H1 (cell line): ENCODE results near the gene CRYBG3. TPM values are rescaled to one million over a fixed set of nuclear protein-coding genes. Genes with fewer than 3 reads are reported as not detected.

ENCODE experiments used
- CTCF ChIA-PET: fragments of 300-600 bp; sonication (Branson Sonifier 250); formaldehyde crosslinking; loops from one replicate; lab custom pipeline; 2021; ENCODE audit not compliant: partially characterized antibody; lab: Charles Lee
- POLR2A ChIA-PET: fragments of 300-600 bp; sonication (Branson Sonifier 250); formaldehyde crosslinking; loops from one replicate; lab custom pipeline; 2021; ENCODE audit warnings: inconsistent platforms; ENCODE audit not compliant: partially characterized antibody; lab: Charles Lee
- DNase-seq, 2 experiments: peaks; one replicate each; pipeline versions ENCODE4 v3.0.0 to v3.0.0-alpha.2; 2010 to 2022; ENCODE audit warnings: low spot score in 2 of 2, low read depth in 1 of 2, mixed read lengths in 1 of 2
- FAIRE-seq: peaks from 2 replicates; lab custom pipeline; 2011; peaks lifted over from hg19 to GRCh38; lab: Jason Lieb, UNC
- H2AFZ ChIP-seq: 2 replicates; pipeline ENCODE4 v1.8.1; 2012; ENCODE audit warnings: low read length, inconsistent platforms
- H2AK5ac ChIP-seq: 2 replicates; pipeline ENCODE4 v1.6.1; 2013; ENCODE audit warnings: low read depth, low read length
- H2BK120ac ChIP-seq: replicated peaks from 2 replicates; pipeline ENCODE3; 2013; ENCODE audit warnings: low read depth, low read length, inconsistent platforms
- H2BK12ac ChIP-seq: 2 replicates; pipeline ENCODE4 v1.6.1; 2013; ENCODE audit warnings: low read depth, low read length
- H2BK15ac ChIP-seq: 2 replicates; pipeline ENCODE4 v1.6.1; 2013; ENCODE audit warnings: low read length
- H2BK20ac ChIP-seq: 2 replicates; pipeline ENCODE4 v1.6.1; 2013; ENCODE audit warnings: low read length
- H2BK5ac ChIP-seq: 2 replicates; pipeline ENCODE4 v1.6.1; 2013; ENCODE audit warnings: low read depth, low read length
- H3K14ac ChIP-seq: 2 replicates; pipeline ENCODE4 v1.6.1; 2013; ENCODE audit warnings: inconsistent platforms; ENCODE audit not compliant: insufficient read length
- H3K18ac ChIP-seq: 2 replicates; pipeline ENCODE4 v1.6.1; 2013; ENCODE audit warnings: low read length; ENCODE audit errors: extremely low read depth
- H3K23ac ChIP-seq: 2 replicates; pipeline ENCODE4 v1.6.1; 2013; ENCODE audit warnings: inconsistent platforms; ENCODE audit not compliant: insufficient read length
- H3K23me2 ChIP-seq: 2 replicates; pipeline ENCODE4 v1.6.1; 2013; ENCODE audit warnings: low read depth, low read length
- H3K27ac ChIP-seq: 2 replicates; pipeline ENCODE4 v1.6.1; 2011; ENCODE audit warnings: low read depth, low read length, inconsistent platforms
- H3K27me3 ChIP-seq, 4 experiments: replicated peaks in 1 of 4; 1 replicate in 1 of 4; 2 replicates in 3 of 4; pipeline versions ENCODE4 v1.6.1 to v1.8.1; 2011 to 2013; ENCODE audit warnings: low read length in 3 of 4, mild to moderate bottlenecking in 3 of 4, inconsistent platforms in 2 of 4, mixed read lengths in 2 of 4, moderate library complexity in 1 of 4; ENCODE audit not compliant: control insufficient read depth in 3 of 4, insufficient read depth in 3 of 4; ENCODE audit errors: extremely low read depth in 1 of 4
- H3K36me3 ChIP-seq, 4 experiments: 2 replicates each; pipeline versions ENCODE4 v1.6.1 to v1.8.1; 2011 to 2013; ENCODE audit warnings: mild to moderate bottlenecking in 4 of 4, low read length in 3 of 4, moderate library complexity in 2 of 4, control low read depth in 1 of 4, inconsistent platforms in 1 of 4; ENCODE audit not compliant: insufficient read depth in 4 of 4, control insufficient read depth in 2 of 4
- H3K4ac ChIP-seq: replicated peaks from 2 replicates; pipeline ENCODE3; 2013; ENCODE audit warnings: low read length, low read depth, mixed read lengths, inconsistent platforms; ENCODE audit not compliant: insufficient read length
- H3K4me1 ChIP-seq, 4 experiments: replicated peaks in 1 of 4; 1 replicate in 1 of 4; 2 replicates in 3 of 4; pipeline versions ENCODE4 v1.6.1 to v1.8.1; 2011 to 2013; ENCODE audit warnings: low read length in 3 of 4, inconsistent platforms in 2 of 4, mixed read lengths in 1 of 4; ENCODE audit not compliant: insufficient read depth in 4 of 4, control insufficient read depth in 3 of 4
- H3K4me2 ChIP-seq, 2 experiments: 2 replicates each; pipeline versions ENCODE4 v1.6.1 to v1.8.1; 2011 to 2013; ENCODE audit warnings: low read depth in 2 of 2, low read length in 2 of 2, control low read depth in 1 of 2, inconsistent platforms in 1 of 2, mild to moderate bottlenecking in 1 of 2; ENCODE audit not compliant: insufficient read depth in 1 of 2
- H3K4me3 ChIP-seq, 4 experiments: fragments of 200-600, 300-600 bp in 1 of 4; sonication (generic), shearing (Covaris generic), sonication (Bioruptor Twin) in 1 of 4; 2 replicates each; pipeline versions ENCODE4 v1.5.1 to v1.8.1; 2011 to 2016; ENCODE audit warnings: low read length in 4 of 4, low read depth in 3 of 4, control low read depth in 2 of 4, inconsistent platforms in 2 of 4, mild to moderate bottlenecking in 2 of 4, mixed read lengths in 1 of 4, moderate library complexity in 1 of 4; ENCODE audit not compliant: insufficient read depth in 2 of 4; ENCODE audit errors: extremely low read depth in 1 of 4
- H3K56ac ChIP-seq: replicated peaks from 2 replicates; pipeline ENCODE3; 2013; ENCODE audit warnings: low read depth, mild to moderate bottlenecking, mixed read lengths, low read length, inconsistent platforms; ENCODE audit not compliant: insufficient read length
- H3K79me1 ChIP-seq: 2 replicates; pipeline ENCODE4 v1.6.1; 2013; ENCODE audit warnings: low read depth, low read length, control low read depth
- H3K79me2 ChIP-seq, 2 experiments: 2 replicates each; pipeline versions ENCODE4 v1.6.1 to v1.8.1; 2012 to 2013; ENCODE audit warnings: low read length in 2 of 2, mild to moderate bottlenecking in 2 of 2, inconsistent platforms in 1 of 2; ENCODE audit not compliant: insufficient read depth in 2 of 2, control insufficient read depth in 1 of 2
- H3K9ac ChIP-seq, 4 experiments: replicated peaks in 1 of 4; 1 replicate in 1 of 4; 2 replicates in 3 of 4; pipeline versions ENCODE4 v1.6.1 to v1.8.1; 2011 to 2013; ENCODE audit warnings: low read depth in 3 of 4, low read length in 3 of 4, control low read depth in 2 of 4, mild to moderate bottlenecking in 2 of 4, moderate library complexity in 2 of 4, inconsistent platforms in 1 of 4; ENCODE audit errors: extremely low read depth in 1 of 4
- H3K9me3 ChIP-seq, 2 experiments: 2 replicates each; pipeline versions ENCODE4 v1.6.1 to v1.8.1; 2012 to 2013; ENCODE audit warnings: mild to moderate bottlenecking in 2 of 2, moderate library complexity in 2 of 2, control low read depth in 1 of 2, inconsistent platforms in 1 of 2, low read depth in 1 of 2, low read length in 1 of 2, mixed read lengths in 1 of 2; ENCODE audit not compliant: insufficient read depth in 2 of 2
- H4K20me1 ChIP-seq, 2 experiments: replicated peaks in 1 of 2; 2 replicates each; pipeline versions ENCODE3 to v1.8.1; 2011 to 2013; ENCODE audit warnings: inconsistent platforms in 2 of 2, low read length in 2 of 2, mild to moderate bottlenecking in 1 of 2; ENCODE audit not compliant: insufficient read depth in 2 of 2, control insufficient read depth in 1 of 2
- H4K5ac ChIP-seq: 2 replicates; pipeline ENCODE4 v1.6.1; 2013; ENCODE audit warnings: low read length, low read depth, mixed read lengths, inconsistent platforms; ENCODE audit not compliant: insufficient read length
- H4K8ac ChIP-seq: 2 replicates; pipeline ENCODE4 v1.8.0; 2013; ENCODE audit warnings: mild to moderate bottlenecking, moderate library complexity, low read length, inconsistent platforms; ENCODE audit not compliant: insufficient read depth; ENCODE audit errors: extremely low read depth
- H4K91ac ChIP-seq: replicated peaks from 2 replicates; pipeline ENCODE3; 2013; ENCODE audit warnings: low read length, mixed read lengths, inconsistent platforms; ENCODE audit not compliant: insufficient read length
- ATF3 ChIP-seq: IDR thresholded peaks from 2 replicates; pipeline ENCODE4 v1.6.1; 2011; ENCODE audit warnings: low read depth, mild to moderate bottlenecking, low read length; ENCODE audit not compliant: insufficient read depth
- TCF12 ChIP-seq: IDR thresholded peaks from 2 replicates; pipeline ENCODE4 v1.6.1; 2011; ENCODE audit warnings: low read depth, mild to moderate bottlenecking, low read length
- polyA plus RNA-seq, 7 experiments: library from polyadenylated mRNA; depleted of rRNA in 3 of 7; stranded (reverse) in 5 of 7; unstranded in 2 of 7; fragments of >200 nt in 5 of 7; fragments of 200-250 nt in 2 of 7; gene quantifications; 1 replicate in 5 of 7; 2 replicates in 1 of 7; 4 replicates in 1 of 7; pipeline versions ENCODE4 v1.2.1 to v1.2.3, GENCODE V29; 2011 to 2013; ENCODE audit warnings: missing spikeins in 2 of 7, mixed read lengths in 2 of 7
- total RNA-seq: library from RNA; stranded (reverse); fragmentation: NEBNext Ultra II Directional; extraction: Animal tissue kit (Norgen Biotek cat#: 25700); gene quantifications from 2 replicates; pipeline ENCODE4 v1.2.1, GENCODE V29; 2021

The CRYBG3 gene
- total and polyA plus RNA-seq, 2 of the 8 experiments (the other 6 are each of a cell fraction or from before 2014, with no cell fraction given), result 2.1 to 8.0 TPM

GRCh38 chr3:97899331-97899730 is 77.5 kb downstream of the CRYBG3 start:
- H3K79me2 ChIP-seq, result no peaks in the 10 kb centered on the region
- POLR2A ChIA-PET, result no interaction called here

More at GRCh38 chr3:97899331-97899730, 77.5 kb downstream of the CRYBG3 start:
- H2BK12ac ChIP-seq, result no peak overlapping the region
- H3K9ac ChIP-seq, result no peak overlapping the region
- H3K4me1 ChIP-seq, result peaks cover 0 to 4% (median 2%) of the 10 kb centered on the region in 4 experiments; a peak in 1 of 7 replicates
- H3K27ac ChIP-seq, result no peak overlapping the region
- no peaks in the 10 kb centered on the region for H3K9me3 ChIP-seq
- H4K91ac ChIP-seq, result no peak overlapping the region
- H2AK5ac ChIP-seq, result no peak overlapping the region
- H2BK120ac ChIP-seq, result no peak overlapping the region
- no peaks in the 10 kb centered on the region for H3K23me2 ChIP-seq
- H3K14ac ChIP-seq, result no peak overlapping the region
- no peak overlapping the region for H3K4ac ChIP-seq
- H3K36me3 ChIP-seq, result no peaks in the 10 kb centered on the region; a peak in 2 of 8 replicates
- no peaks in the 10 kb centered on the region for H3K79me1 ChIP-seq
- DNase-seq (no peak), FAIRE-seq (no peak)
- no peak overlapping the region for H2BK5ac ChIP-seq
- no peak overlapping the region for H4K8ac ChIP-seq
- no peaks in the 10 kb centered on the region for H4K20me1 ChIP-seq
- TF ChIP-seq ATF3 (no peak), TCF12 (no peak)
- H2BK20ac ChIP-seq, result no peak overlapping the region
- CTCF ChIA-PET, result no interaction called here
- H4K5ac ChIP-seq, result no peak overlapping the region
- no peak overlapping the region for H3K4me2 ChIP-seq
- no peaks in the 10 kb centered on the region for H3K27me3 ChIP-seq
- no peak overlapping the region for H3K18ac ChIP-seq
- H2BK15ac ChIP-seq, result no peak overlapping the region
- H3K56ac ChIP-seq, result no peak overlapping the region
- no peak overlapping the region for H3K23ac ChIP-seq
- no peak overlapping the region for H3K4me3 ChIP-seq
- no peak overlapping the region for H2AFZ ChIP-seq
